Activated naive CD4-positive, alpha-beta T cell treated with anti-CD3 and anti-CD28 coated beads, Interleukin-2, amount 10 ng/mL, durations not matched to agents 7 days and 5 days (primary cell): ENCODE results near the gene CRIP2.

Source experiments
- CTCF ChIA-PET: fragments of 350-600 bp; sonication (Branson Sonifier 250); formaldehyde crosslinking; loops from one replicate; lab custom pipeline; 2021; ENCODE audit warnings: antibody characterized with exemption; lab: Charles Lee
- DNase-seq: peaks from one replicate; pipeline ENCODE4 v3.0.0-alpha.2; 2020
- H3K27ac Mint-ChIP-seq: one replicate; pipeline ENCODE4 v1.8.0; 2021; ENCODE audit warnings: mild to moderate bottlenecking, moderate library complexity, mixed read lengths
- H3K27me3 Mint-ChIP-seq: one replicate; pipeline ENCODE4 v1.8.0; 2021; ENCODE audit warnings: mild to moderate bottlenecking, mixed read lengths
- H3K36me3 Mint-ChIP-seq: one replicate; pipeline ENCODE4 v1.8.0; 2021; ENCODE audit warnings: mixed read lengths
- H3K4me1 Mint-ChIP-seq: one replicate; pipeline ENCODE4 v1.8.0; 2021; ENCODE audit warnings: mixed read lengths
- H3K4me3 Mint-ChIP-seq: one replicate; pipeline ENCODE4 v1.8.0; 2021; ENCODE audit warnings: mild to moderate bottlenecking, moderate library complexity, mixed read lengths
- H3K9me3 Mint-ChIP-seq: one replicate; pipeline ENCODE4 v1.8.0; 2021; ENCODE audit warnings: mixed read lengths

The CRIP2 gene

DNA sequence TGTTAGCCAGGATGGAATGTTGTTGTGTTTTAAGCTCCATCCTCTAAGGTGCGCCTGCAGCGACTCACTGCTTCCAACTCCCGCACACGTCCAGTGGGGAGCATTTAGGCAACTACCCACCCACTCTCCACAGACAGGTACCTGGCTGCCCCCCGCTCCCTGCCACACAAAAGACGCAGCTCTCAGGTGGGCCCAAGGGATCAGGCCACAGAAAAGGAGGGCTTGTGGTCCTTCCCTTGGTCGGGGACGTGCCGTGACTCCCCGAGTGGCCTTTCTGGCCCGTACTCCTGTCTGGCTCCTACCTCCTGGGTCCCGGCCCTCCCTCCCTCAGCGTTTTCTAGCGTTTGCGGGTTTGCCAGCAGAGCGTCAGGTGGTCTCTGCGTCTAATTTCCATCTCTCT is 32.6 kb downstream of the CRIP2 start:
- H3K4me3 Mint-ChIP-seq: no peak overlapping the region
- no peaks in the 10 kb centered on the region for H3K36me3 Mint-ChIP-seq
- DNase-seq: no peak
- peaks cover 75% of the 10 kb centered on the region for H3K27me3 Mint-ChIP-seq
- H3K4me1 Mint-ChIP-seq: peaks cover 8% of the 10 kb centered on the region
- no peak overlapping the region for H3K27ac Mint-ChIP-seq
- H3K9me3 Mint-ChIP-seq: no peaks in the 10 kb centered on the region
- CTCF ChIA-PET: interaction anchor here (0.7 to 1.1 kb wide), 2 partner anchors 21 to 31 kb away, joined by 3 to 4 read pairs; no protein-coding TSS in a partner anchor

- no peak for DNase-seq
- Mint-ChIP-seq H3K9me3 (no peaks in the 10 kb centered on the region), H3K4me3 (no peak overlapping the region), H3K27me3 (peaks cover 74% of the 10 kb centered on the region), H3K4me1 (peaks cover 8% of the 10 kb centered on the region), H3K36me3 (no peaks in the 10 kb centered on the region), H3K27ac (no peak overlapping the region)
- CTCF ChIA-PET: interaction anchor here (1.1 kb wide), 1 partner anchor 30 kb away, joined by 3 read pairs; no protein-coding TSS in a partner anchor
Measured at GRCh38 chr14:105508069-105508468, 33.4 kb downstream of the CRIP2 start.

GRCh38 chr14:105508601-105509000 is 34.0 kb downstream of the CRIP2 start:
- DNase-seq: no peak
- H3K27ac Mint-ChIP-seq: no peak overlapping the region
- CTCF ChIA-PET: no interaction called here
- peaks cover 8% of the 10 kb centered on the region for H3K4me1 Mint-ChIP-seq
- no peaks in the 10 kb centered on the region for H3K36me3 Mint-ChIP-seq
- no peaks in the 10 kb centered on the region for H3K9me3 Mint-ChIP-seq
- H3K27me3 Mint-ChIP-seq: peaks cover 71% of the 10 kb centered on the region
- H3K4me3 Mint-ChIP-seq: no peak overlapping the region

GRCh38 chr14:105517096-105517495 is 42.5 kb downstream of the CRIP2 start:
- no peaks in the 10 kb centered on the region for H3K9me3 Mint-ChIP-seq
- peaks cover 64% of the 10 kb centered on the region for H3K27me3 Mint-ChIP-seq
- no peak overlapping the region for H3K27ac Mint-ChIP-seq
- H3K4me3 Mint-ChIP-seq: no peak overlapping the region
- CTCF ChIA-PET: no interaction called here
- no peak for DNase-seq
- H3K4me1 Mint-ChIP-seq: no peaks in the 10 kb centered on the region
- no peaks in the 10 kb centered on the region for H3K36me3 Mint-ChIP-seq

GRCh38 chr14:105519946-105520698 is 45.5 kb downstream of the CRIP2 start:
- DNase-seq: no peak
- Mint-ChIP-seq H3K4me1 (no peaks in the 10 kb centered on the region), H3K4me3 (no peak overlapping the region), H3K27ac (no peak overlapping the region), H3K36me3 (no peaks in the 10 kb centered on the region), H3K9me3 (no peaks in the 10 kb centered on the region), H3K27me3 (peaks cover 73% of the 10 kb centered on the region)
- CTCF ChIA-PET: no interaction called here

DNA sequence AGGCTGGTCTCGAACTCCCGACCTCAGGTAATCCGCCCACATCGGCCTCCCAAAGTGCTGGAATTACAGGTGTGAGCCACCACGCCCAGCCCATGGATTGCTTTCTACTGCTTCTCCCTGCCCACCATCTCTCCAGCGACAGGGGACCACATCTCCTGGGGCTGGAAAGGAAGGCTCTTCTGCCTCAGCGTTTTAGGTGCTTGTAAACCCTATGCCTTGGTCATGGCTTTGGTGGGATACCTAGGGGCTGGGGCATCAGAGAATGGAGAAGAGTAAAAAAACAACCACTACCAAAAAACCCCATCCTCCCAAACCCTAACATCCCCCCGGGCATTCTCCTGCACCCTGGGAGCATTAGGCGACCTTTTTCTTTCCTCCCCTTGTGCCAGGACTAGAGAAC is 50.7 kb downstream of the CRIP2 start:
- peaks cover 23% of the 10 kb centered on the region for H3K4me1 Mint-ChIP-seq
- H3K4me3 Mint-ChIP-seq: peak overlapping the region; percentile 53
- no peaks in the 10 kb centered on the region for H3K9me3 Mint-ChIP-seq
- peaks cover 76% of the 10 kb centered on the region for H3K27me3 Mint-ChIP-seq
- H3K27ac Mint-ChIP-seq: no peak overlapping the region
- CTCF ChIA-PET: interaction anchor here (0.8 kb wide), 1 partner anchor 35 kb away, joined by 3 read pairs; no protein-coding TSS in a partner anchor
- DNase-seq: no peak
- H3K36me3 Mint-ChIP-seq: no peaks in the 10 kb centered on the region

DNA sequence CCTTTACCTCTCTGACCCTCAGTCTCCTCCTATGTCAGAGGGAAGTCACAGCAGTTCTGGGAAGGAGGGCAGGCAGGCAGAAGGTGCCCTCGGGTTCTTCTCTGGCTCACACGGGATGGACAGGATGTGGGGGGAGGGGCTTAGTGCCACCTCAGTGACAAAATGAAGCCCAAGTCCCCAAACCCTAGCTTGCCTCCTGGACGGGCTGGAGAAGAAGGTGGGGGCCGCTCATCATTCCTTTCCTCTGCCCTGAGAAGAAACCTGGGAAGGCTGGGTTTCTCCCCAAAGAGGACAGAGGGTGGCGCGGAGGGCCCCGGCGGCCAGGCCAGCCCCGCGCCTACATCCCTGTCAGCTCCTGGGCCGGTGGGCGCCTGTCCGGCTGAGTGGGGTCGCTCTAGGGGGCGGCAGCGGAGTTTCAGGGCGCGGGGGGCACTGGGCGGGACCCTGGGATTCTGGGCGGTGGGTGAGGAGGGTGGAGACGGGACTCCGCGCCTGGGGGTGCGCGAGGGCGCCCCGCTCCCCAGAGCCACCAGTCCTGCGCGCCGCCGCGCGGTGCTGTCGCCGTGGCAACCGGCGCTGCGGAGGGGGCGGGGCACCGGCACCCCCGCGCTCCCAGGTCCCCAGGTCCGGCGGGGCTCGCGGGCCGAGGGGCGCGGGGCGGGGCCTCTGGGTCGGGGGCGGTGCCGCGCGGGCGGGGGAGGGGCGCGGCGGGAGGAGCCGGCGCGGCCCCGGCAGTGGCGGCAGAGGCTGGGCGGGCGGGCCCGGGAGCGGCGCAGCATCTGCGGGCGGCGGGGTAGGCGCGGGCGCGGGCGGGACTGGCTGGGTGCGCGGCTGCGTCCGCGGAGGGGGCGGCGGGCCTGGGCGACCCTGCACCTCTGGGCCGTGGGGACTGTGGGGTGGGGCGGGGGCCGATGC is 51.5 kb downstream of the CRIP2 start, which contains the start of gene TMEM121:
TMEM121 (plus strand) TSS at position 723 of the 915 bp plus-strand sequence. CDS start 2,252 bp downstream, outside the sequence.
- H3K27me3 Mint-ChIP-seq: peaks cover 78% of the 10 kb centered on the region
- no peak within 1 kb of the TSS for H3K27ac Mint-ChIP-seq
- no peaks in the 10 kb centered on the region for H3K9me3 Mint-ChIP-seq
- peak within 1 kb of the TSS; percentile 69 for H3K4me3 Mint-ChIP-seq
- H3K36me3 Mint-ChIP-seq: no peaks in the 10 kb centered on the region
- H3K4me1 Mint-ChIP-seq: peaks cover 29% of the 10 kb centered on the region
- peak; percentile 60 for DNase-seq
- CTCF ChIA-PET: interaction anchor here (0.8 kb wide), 1 partner anchor 36 kb away, joined by 3 read pairs; no protein-coding TSS in a partner anchor

- H3K4me3 Mint-ChIP-seq: peak overlapping the region; percentile 69
- H3K36me3 Mint-ChIP-seq: no peaks in the 10 kb centered on the region
- peaks cover 71% of the 10 kb centered on the region for H3K27me3 Mint-ChIP-seq
- H3K4me1 Mint-ChIP-seq: peaks cover 29% of the 10 kb centered on the region
- H3K27ac Mint-ChIP-seq: no peak overlapping the region
- peak; percentile 31 for DNase-seq
- H3K9me3 Mint-ChIP-seq: no peaks in the 10 kb centered on the region
- CTCF ChIA-PET: no interaction called here
Measured at GRCh38 chr14:105526776-105527380, 52.3 kb downstream of the CRIP2 start.

DNA sequence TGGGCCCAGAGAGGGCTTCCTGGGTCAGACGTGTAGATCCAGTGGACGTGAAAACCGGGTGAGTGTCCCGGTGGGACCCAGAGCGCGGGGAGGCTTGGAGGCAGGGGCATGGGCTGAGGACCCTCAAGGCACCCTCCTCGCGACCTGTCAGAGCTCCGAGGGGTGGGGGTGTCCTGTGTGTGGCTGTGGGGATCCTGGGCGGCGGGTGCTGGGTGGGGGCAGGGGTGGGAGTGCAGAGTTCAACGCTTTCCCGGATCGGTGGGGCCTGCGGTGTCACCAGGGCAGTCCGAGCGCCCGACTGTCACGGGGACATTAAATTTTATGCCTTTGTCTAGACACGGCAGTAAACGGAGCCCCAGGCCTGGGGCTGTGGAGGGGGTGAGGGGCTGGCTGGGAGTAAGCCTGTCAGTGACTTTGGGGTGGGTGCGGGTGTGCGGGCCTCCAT is 52.8 kb downstream of the CRIP2 start:
- no peaks in the 10 kb centered on the region for H3K9me3 Mint-ChIP-seq
- CTCF ChIA-PET: no interaction called here
- H3K36me3 Mint-ChIP-seq: no peaks in the 10 kb centered on the region
- peaks cover 67% of the 10 kb centered on the region for H3K27me3 Mint-ChIP-seq
- no peak overlapping the region for H3K27ac Mint-ChIP-seq
- H3K4me3 Mint-ChIP-seq: peak overlapping the region; percentile 69
- H3K4me1 Mint-ChIP-seq: peaks cover 31% of the 10 kb centered on the region
- DNase-seq: no peak

DNA sequence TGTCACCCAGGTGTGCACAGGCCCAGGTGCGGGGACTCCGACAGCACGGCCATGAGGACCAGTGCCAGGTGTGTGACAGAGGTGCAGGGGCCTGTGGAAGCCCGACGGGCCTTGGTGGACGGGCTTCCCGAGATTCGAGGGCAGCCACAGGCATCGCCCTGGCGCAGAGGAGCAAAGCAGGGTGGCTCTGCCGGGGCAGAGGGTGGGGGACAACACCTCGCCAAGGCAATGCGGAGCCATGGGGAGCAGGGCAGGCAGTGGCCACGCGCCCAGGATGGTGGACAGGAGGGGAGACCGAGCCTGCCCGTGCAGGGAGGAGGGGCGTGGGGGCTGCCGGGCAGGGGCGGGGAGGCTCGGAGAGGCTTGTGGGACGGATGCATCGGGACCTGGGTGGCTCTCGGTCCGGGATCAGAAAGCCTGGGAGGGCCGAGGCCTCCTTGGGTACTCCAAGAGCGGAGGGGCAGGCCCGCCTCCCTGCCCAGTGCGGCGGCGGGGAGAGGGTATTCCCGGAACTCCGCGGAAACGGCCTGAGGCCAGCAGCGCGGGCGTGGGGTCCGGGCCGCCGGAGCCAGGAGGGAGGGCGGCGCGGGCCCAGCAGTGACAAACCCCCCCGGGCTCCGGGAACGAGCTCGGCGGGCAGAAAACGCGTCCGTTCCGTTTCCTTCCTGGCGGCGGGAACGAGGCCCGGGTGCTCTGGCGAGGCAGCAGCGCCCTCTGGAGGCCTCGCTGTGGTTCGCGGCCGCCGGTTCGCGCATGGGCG is 53.4 kb downstream of the CRIP2 start:
- H3K27me3 Mint-ChIP-seq: peaks cover 62% of the 10 kb centered on the region
- no peaks in the 10 kb centered on the region for H3K36me3 Mint-ChIP-seq
- DNase-seq: peak; percentile 86
- H3K27ac Mint-ChIP-seq: no peak overlapping the region
- no peaks in the 10 kb centered on the region for H3K9me3 Mint-ChIP-seq
- H3K4me3 Mint-ChIP-seq: peak overlapping the region; percentile 69
- CTCF ChIA-PET: interaction anchor here (0.7 to 3.0 kb wide), 7 partner anchors 36 to 176 kb away, joined by 3 to 19 read pairs (median 6); no protein-coding TSS in a partner anchor
- H3K4me1 Mint-ChIP-seq: peaks cover 31% of the 10 kb centered on the region

- Mint-ChIP-seq H3K36me3 (no peaks in the 10 kb centered on the region), H3K4me1 (peaks cover 31% of the 10 kb centered on the region), H3K27me3 (peaks cover 61% of the 10 kb centered on the region), H3K27ac (peak overlapping the region; percentile 84), H3K9me3 (no peaks in the 10 kb centered on the region), H3K4me3 (peak overlapping the region; percentile 76)
- peak; percentile 42 for DNase-seq
- CTCF ChIA-PET: interaction anchor here (0.7 to 3.0 kb wide), 7 partner anchors 37 to 177 kb away, joined by 3 to 19 read pairs (median 6); no protein-coding TSS in a partner anchor
Measured at GRCh38 chr14:105528586-105529318, 54.1 kb downstream of the CRIP2 start.

GRCh38 chr14:105529319-105529568 is 54.6 kb downstream of the CRIP2 start:
- peaks cover 31% of the 10 kb centered on the region for H3K4me1 Mint-ChIP-seq
- peak overlapping the region; percentile 84 for H3K27ac Mint-ChIP-seq

More at GRCh38 chr14:105529319-105529568, 54.6 kb downstream of the CRIP2 start:
- CTCF ChIA-PET: interaction anchor here (1.4 to 3.0 kb wide), 5 partner anchors 38 to 177 kb away, joined by 3 to 19 read pairs (median 12); no protein-coding TSS in a partner anchor
- DNase-seq: no peak
- H3K4me3 Mint-ChIP-seq: peak overlapping the region; percentile 76
- no peaks in the 10 kb centered on the region for H3K36me3 Mint-ChIP-seq
- no peaks in the 10 kb centered on the region for H3K9me3 Mint-ChIP-seq
- H3K27me3 Mint-ChIP-seq: peaks cover 59% of the 10 kb centered on the region
